ENCODE measurements around the gene EHD2.
A peak's percentile ranks its signal among the peaks of the same experiment; 100 is the strongest.
"Not testable (repeated sequence)": the region's sequence is repeated elsewhere in the genome, so short reads cannot be mapped to it uniquely, and the experiment has no call there.

Gene EHD2

DNA sequence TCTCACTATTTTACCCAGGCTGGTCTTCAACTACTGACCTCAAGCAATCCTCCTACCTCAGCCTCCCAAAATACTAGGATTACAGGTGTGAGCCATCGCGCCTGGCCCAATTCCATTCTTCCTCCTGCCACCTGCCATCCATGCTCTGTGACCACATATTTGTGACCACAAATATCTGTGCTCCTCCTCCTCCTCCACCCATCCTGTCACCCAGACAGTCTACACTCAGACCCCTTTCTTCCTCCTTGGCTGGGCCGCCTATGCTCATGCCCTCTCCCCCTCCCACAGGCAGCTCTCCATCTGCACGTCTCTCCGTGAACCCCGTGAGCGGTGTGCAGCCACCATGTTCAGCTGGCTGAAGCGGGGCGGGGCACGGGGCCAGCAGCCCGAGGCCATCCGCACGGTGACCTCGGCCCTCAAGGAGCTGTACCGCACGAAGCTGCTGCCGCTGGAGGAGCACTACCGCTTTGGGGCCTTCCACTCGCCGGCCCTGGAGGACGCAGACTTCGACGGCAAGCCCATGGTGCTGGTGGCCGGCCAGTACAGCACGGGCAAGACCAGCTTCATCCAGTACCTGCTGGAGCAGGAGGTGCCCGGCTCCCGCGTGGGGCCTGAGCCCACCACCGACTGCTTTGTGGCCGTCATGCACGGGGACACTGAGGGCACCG lies 3.2 kb downstream of the EHD2 start:
- DNase-seq: no peak

DNA sequence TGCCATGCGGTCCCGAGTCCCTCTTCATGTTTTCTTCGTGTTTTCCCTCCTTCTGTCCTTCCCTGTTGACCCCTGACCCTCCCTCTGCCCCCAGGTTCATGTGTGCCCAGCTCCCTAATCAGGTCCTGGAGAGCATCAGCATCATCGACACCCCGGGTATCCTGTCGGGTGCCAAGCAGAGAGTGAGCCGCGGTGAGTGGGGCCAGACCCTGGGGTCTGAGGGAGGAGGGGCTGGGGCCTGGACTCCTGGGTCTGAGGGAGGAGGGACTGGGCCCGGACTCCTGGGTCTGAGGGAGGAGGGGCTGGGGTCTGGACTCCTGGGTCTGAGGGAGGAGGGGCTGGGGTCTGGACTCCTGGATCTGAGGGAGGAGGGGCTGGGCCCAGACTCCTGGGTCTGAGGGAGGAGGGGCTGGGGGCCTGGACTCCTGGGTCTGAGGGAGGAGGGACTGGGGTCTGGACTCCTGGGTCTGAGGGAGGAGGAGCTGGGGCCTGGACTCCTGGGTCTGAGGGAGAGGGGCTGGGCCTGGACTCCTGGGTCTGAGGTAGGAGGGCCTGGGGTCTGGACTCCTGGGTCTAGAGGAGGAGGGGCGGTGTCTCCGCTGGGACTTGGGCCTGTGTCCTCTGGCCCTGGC lies 5.3 kb downstream of the EHD2 start:
- DNase-seq: not testable (repeated sequence)

DNA sequence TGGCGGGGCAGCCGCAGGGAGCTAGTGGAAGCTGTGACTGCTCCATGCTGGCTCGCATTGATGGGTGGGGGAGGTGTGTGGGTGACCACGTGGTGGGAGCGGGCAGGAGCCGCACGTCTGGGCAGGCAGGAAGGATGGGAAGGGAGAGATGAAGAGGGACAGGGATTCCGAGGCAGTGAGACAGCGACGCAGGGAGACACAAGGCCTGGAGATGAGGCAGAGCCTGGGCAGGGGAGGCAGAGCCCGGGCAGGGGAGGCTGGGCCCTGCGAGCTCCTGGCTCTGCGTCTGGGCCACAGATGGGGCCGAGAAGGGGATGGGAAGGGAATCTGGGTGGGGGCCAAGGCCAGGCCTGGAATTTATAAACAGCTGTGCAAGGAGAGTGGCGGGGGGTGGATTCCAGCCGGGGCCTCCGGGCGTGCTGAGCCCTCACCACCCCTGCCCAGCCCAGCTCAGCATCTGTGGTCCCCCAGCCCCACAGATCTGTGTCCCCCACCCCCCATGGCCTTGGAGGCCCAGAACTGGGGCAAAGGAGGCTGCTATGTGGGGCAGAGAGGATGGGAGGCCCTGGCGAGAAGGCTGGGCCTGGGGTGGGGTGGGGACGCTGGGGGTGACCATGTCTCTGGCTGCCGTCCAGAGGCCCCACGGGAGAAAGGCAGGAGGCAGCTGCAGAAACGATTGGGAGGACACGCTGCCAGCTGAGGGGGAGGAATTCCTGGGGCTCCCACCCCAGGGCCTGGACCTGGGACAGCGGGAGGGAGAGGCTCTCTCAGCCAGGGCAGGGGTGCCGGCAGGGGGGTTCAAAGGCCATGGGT lies 6.0 kb downstream of the EHD2 start:
- DNase-seq: peak; percentile 100

DNA sequence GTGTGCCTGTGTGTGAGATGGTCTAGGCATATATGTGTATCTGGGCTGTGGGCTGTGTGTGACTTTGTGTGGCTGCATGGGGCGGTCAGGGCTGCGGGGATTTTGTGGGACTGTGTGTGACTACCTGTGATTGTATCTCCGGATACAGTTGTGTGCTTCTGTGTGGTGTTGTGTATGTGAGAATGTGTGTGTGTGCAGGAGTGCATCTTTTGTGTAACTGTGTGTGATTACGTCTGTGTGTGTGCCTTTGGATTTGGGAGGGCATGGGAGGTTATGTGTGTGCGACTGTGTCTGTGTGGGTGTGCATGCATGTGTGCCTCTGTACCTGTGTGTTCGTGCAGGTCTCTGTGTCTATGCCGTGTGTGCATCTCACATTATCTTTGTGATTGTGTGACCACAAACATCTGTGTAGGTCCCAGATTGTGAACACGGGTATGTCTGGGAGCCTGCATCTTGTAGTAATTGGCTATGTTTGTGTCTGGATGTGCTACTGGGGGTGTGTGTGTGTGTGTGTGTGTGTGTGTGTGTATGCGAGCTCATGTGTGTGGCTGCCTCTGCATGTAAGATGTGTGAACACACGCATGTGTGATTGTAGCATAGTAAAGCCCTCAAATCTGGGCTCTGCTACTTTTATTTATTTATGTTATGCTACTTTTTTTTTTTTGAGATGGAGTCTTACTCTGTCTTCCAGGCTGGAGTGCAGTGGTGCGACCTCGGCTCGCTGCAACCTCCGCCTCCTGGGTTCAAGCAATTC lies 7.6 kb downstream of the EHD2 start:
- DNase-seq: no peak

DNA sequence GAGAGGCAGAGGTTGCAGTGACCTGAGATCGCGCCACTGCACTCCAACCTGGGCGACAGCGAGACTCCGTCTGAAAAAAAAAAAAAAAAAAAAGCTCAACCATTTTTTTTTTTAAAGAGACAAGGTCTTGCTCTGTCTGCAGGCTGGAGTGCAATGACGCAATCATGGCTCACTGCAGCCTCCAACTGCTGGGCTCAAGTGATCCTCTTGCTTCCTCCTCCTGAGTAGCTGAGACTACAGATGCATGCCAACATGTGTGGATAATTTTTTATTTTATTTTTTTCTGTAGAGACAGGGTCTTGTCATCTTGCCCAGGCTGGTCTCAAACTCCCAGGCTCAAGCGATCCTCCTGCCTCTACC lies 10.3 kb downstream of the EHD2 start:
- DNase-seq: peak; percentile 92

DNA sequence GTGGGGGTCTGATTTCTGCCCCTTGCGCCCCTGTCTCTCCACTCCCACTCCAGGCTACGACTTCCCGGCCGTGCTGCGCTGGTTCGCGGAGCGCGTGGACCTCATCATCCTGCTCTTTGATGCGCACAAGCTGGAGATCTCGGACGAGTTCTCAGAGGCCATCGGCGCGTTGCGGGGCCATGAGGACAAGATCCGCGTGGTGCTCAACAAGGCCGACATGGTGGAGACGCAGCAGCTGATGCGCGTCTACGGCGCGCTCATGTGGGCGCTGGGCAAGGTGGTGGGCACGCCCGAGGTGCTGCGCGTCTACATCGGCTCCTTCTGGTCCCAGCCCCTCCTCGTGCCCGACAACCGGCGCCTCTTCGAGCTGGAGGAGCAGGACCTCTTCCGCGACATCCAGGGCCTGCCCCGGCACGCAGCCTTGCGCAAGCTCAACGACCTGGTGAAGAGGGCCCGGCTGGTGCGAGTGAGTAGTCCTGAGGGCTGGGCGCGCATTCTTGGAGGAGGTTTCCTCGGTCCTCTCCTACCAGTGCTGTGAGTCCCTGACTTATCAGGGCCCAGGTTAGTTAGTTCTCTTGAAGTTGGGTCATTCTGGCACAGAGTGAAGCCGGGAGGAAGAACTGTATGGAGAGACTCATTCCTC lies 12.7 kb downstream of the EHD2 start:
- no peak for DNase-seq

DNA sequence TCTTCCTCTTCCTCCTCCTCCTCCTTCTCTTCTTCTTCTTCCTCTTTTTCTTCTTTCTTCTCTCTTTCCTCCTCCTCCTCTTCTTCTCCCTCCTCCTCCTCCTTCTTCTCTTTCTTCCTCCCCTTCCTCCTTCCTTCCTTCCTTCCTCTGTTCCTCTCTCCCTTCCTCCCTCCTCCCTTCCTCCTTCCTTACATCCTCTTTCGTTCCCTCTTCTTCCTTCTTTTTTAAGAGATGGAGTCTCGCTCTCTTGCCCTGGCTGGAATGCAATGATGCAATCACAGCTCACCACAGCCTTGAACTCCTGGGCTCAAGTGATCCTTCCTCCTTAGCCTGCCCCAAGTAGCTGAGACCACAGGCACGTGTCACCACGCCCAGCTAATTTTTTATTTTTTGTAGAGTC lies 13.2 kb downstream of the EHD2 start:
- peak; percentile 85 for DNase-seq

DNA sequence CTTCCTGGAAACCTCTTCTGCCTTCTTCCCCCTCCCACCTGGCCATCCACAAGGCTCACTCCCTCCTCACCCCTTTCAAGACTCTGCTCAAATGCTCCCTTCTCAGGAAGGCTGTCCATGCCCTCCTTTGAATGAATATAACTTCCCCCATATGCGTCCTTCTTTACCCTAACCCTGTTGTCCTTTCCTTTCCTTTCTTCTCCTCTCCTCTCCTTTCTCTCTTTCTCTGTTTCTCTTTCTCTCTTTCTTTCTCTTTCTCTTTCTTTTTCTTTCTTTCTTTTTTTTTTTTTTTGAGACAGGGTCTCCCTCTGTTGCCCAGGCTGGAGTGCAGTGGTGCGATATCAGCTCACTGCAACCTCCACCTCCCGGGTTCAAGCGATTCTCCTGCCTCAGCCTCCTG lies 15.1 kb downstream of the EHD2 start:
- not testable (repeated sequence) for DNase-seq

DNA sequence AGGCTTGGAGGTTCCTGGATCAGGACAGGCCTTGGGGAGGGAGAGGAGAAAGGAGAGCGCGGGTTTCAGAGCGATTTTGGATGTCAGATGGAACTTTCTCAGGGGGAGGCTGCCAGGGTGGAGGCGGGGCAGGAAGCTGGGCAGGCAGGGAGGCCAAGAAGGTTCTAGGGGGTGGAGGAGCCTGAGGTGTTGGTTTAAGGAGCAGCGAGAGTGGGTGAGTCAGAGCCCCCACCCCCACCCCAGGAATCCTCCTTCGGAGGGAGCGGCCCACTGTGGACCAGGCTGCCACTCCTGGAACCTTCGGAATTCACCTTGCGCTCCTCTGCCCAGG lies 16.2 kb downstream of the EHD2 start:
- peak; percentile 92 for DNase-seq

DNA sequence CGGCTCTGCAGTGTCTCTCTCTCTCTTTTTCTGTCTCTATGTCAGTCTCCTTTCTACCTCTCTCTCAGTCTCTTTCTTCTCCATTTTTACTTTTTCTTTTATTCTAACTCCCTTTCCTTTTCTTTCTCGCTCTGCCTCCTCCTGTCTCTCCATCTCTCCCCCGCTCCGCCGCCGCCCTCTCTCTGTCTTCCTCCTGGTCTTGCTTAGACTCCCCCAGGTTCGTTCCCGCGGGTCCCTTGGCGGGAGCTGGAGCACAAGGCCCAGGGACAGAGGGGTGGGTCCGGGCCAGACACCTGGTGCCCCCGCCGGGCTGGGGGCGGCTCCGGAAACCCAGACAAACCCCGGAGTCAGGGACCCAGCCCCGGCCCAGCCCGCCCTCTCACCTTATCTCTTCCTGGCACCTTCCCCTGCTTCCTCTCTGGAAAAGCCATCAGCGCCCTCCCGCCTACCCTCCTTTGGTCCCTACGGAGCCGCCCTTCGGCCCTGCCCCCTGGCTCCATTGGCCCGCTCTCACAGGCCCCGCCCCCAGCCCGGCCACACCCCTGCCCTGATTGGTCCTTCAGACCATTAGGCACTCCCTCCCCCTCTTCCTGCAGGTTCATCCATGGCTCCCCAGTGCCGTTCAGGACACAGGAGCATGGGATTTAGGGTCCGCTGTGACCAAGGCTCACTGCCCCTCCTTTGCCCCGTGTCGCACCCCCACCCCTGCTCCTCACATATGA lies 16.7 kb downstream of the EHD2 start:
- no peak for DNase-seq

DNA sequence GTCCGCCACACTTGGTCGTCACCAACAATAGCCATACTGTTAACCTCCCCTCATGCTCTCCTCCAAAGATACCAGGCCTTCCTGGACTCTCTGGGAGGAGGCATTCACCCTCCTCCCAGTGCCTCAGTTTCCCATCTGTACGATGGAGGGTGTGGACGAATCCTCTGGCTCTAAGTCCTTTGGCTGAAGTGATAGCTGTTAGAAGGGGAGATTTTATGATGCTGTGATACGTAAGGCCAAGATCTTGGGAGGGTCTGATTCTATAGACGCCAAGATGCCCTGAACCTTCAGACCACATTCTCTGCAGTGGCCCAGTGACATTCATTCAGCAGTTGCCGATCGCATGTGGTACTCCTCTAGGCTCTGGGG lies 17.3 kb downstream of the EHD2 start:
- no peak for DNase-seq

DNA sequence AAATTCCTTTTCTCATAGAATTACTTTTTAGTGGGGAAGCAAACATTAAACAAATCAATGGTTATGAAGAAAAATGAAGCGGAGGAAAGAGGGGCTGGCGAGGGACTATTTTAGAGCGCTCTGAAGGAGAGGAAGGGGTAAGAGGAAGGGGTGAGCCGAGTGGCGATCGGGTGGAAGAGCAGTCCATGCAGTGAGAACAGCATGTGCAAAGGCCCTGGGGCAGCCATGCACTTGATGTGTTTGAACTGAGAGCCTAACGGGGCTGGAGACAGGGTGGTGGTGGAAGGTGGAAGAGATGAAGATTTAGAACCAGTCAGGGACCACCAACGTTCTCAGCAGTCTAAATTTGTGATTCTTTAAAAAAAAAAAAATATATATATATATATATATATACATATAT lies 17.7 kb downstream of the EHD2 start:
- no peak for DNase-seq

DNA sequence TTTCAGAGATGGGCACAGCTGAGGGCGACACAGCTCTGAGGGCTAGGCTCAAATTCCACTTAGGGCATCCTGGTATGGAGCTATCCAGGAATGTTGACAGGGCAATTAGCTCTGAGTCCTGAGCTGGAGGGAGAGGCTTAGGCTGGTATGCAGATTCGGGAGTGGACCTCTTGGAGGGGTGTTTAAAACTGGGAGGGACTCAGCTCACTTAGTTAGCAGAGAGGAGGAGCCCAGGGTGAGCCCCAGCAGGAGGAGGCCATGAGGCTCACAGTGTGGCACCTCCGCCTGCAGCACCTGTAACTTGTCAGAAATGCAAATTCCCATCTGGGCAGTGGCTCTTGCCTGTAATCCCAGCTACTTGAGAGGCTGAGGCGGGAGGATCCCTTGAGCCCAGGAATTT lies 21.9 kb downstream of the EHD2 start:
- DNase-seq: no peak

DNA sequence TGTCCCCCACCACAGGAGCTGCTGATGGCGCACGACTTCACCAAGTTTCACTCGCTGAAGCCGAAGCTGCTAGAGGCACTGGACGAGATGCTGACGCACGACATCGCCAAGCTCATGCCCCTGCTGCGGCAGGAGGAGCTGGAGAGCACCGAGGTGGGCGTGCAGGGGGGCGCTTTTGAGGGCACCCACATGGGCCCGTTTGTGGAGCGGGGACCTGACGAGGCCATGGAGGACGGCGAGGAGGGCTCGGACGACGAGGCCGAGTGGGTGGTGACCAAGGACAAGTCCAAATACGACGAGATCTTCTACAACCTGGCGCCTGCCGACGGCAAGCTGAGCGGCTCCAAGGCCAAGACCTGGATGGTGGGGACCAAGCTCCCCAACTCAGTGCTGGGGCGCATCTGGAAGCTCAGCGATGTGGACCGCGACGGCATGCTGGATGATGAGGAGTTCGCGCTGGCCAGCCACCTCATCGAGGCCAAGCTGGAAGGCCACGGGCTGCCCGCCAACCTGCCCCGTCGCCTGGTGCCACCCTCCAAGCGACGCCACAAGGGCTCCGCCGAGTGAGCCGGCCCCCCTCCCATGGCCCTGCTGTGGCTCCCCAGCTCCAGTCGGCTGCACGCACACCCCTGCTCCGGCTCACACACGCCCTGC lies 27.8 kb downstream of the EHD2 start:
- no peak for DNase-seq

DNA sequence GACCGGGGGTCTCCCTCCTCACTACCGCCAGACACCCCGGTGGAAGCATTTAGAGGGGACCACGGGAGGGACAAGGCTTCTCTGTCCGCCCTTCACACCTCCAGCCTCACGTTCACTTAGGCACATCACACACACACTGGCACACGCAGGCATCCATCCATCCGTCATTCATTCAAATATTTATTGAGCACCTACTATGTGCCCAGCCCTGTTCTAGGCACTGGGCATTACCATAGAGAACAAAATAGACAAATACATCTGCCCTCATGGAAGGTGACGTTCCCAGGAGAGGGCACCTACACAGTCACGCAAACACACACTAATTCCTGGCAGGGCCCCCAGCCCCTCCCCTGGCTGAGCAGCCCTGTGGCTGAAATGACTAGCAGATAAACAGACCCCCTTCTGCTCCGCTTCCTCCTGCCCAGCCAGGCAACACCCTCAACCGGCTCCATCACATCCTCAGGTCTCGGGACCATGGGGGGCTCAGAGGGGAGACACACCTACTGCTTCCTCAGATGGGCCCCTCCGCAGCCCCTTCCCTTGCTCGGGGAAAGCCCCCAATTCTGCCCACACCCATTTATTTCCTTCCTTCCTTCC lies 28.4 kb downstream of the EHD2 start:
- no peak for DNase-seq

DNA sequence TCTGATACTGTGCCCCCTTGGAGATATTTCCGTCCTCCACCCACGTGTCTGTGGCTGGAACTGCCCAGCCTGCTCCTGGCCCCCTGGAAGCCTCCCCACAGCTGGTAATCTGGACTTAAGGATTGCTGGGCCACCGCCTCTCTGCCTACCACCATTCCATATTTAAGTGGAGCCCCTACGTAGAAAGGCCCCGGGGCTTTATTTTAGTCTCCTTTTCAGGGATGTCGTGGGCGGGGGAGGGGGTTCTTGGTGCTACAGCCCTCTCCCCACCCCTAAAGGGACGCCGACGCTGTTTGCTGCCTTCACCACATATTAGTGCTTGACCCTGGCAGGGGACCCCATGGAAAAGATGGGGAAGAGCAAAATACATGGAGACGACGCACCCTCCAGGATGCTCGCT lies 29.4 kb downstream of the EHD2 start:
- DNase-seq: peak; percentile 42

DNA sequence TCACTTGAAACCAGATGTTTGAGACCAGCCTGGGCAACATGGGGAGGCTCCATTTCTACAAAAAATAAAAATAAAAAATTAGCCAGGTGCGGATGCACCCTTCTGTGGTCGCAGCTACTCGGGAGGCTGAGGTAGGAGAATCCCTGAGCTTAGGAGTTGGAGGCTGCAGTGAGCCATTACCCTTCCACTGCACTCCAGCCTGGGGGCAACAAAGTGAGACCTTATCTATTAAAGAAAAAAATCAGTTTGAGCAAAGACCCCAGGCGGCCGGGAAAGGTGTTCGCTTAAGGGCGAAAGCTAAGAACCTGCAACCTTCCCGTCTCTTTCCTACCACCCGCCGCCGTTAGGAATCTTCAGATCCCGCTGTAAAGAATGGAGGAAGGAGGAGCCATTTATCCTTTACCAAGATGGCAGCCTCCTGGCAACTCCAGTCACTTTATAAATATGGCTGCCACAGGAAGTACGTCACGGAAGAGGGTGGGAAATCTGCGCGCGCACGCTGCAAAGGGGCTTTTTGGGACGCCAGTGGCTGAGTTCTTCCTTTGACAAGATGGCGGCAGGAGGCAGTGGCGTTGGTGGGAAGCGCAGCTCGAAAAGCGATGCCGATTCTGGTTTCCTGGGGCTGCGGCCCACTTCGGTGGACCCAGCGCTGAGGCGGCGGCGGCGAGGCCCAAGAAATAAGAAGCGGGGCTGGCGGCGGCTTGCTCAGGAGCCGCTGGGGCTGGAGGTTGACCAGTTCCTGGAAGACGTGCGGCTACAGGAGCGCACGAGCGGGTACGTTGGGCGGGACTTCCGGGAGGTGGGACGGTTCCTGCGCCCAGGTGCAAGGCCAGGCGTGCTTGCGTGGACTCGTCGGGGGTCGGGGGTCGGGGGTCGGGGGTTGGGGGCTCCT lies 32.0 kb downstream of the EHD2 start, which contains the start of gene NOP53:
NOP53 (plus strand) TSS at position 537 of the 892 bp plus-strand sequence; CDS start at position 551, 14 bp downstream.
- peak; percentile 97 for DNase-seq

DNA sequence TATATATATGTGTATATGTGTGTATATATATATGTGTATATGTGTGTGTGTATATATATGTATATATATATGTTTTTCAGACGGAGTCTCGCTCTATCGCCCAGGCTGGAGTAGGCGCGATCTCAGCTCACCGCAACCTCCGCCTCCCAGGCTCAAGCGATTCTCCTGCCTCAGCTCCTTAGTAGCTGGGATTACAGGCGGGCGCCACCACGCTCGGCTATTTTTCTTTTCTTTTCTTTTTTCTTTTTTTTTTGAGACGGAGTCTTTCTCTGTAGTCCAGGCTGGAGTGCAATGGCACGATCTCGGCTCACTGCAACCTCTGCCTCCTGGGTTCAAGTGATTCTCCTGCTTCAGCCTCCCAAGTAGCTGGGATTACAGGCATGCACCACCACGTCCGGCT lies 32.9 kb downstream of the EHD2 start:
- DNase-seq: not testable (repeated sequence)

DNA sequence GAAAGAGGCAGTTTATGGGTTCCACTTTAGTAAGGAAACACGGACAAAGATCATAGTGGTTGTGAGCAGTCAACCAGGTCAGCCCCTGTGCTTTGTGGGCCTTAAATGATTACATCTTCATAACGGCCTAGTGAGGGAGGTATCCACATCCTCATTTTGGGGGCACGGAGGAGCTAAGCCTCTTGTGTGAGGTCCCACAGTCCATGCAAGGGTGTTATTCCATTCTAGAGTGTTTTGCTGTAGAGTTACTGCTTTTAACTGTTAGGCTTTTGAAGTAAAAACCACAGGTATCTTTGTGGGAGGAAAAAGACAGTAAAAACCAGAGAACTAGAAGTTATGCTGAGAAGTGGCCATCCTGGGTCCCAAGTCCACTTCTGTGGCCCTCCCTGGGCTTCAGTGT lies 36.1 kb downstream of the EHD2 start:
- no peak for DNase-seq

DNA sequence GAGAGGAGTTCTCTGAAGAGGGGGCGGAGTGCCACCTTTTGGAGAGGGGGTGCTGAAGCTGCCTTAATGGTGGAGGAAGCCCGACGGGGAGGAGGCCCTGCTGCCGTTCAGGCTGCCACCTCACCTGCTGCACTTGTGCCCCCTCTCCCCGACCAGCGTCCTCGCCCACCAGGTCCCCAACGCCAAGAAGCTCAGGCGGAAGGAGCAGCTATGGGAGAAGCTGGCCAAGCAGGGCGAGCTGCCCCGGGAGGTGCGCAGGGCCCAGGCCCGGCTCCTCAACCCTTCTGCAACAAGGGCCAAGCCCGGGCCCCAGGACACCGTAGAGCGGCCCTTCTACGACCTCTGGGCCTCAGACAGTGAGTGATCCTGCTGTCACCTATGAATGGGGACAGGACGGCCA lies 37.5 kb downstream of the EHD2 start:
- no peak for DNase-seq
